ENCODE data around the gene STARD10. TPM values are rescaled to one million over a fixed set of nuclear protein-coding genes. Genes with fewer than 3 reads are reported as not detected.

Gene STARD10
- total RNA-seq, 2 experiments from 2014 or later = 10.4 to 12.9 TPM

- no peaks in the 10 kb centered on the region for H3K9me2 ChIP-seq (ENCODE audit: insufficient read depth, low read length)
- no peak overlapping the region for H3K4me3 ChIP-seq (ENCODE audit: low read depth, low read length, poor library complexity, severe bottlenecking)
- H3K9me3 ChIP-seq (ENCODE audit: low read length) = no peaks in the 10 kb centered on the region
- POLR2A ChIA-PET = no interaction called here
- no peaks in the 10 kb centered on the region for H3K4me1 ChIP-seq (ENCODE audit: insufficient read depth, low read length, poor library complexity, severe bottlenecking)
- H4K20me1 ChIP-seq (ENCODE audit: insufficient read depth, low read length) = no peaks in the 10 kb centered on the region
- no peaks in the 10 kb centered on the region for H3K79me2 ChIP-seq (ENCODE audit: insufficient read depth, low read depth, low read length)
- no peak for DNase-seq (ENCODE audit: low spot score)
- CTCF ChIA-PET (ENCODE audit: unreplicated experiment) = no interaction called here
- no peak overlapping the region for H3K4me2 ChIP-seq (ENCODE audit: low read length)
- TF ChIP-seq CTCF (conservative IDR thresholded peaks at IDR 0.05; ENCODE audit: low read length) = no peak
- no peak for TF ChIP-seq EZH2phosphoT487 (IDR thresholded peaks at IDR 0.05; ENCODE audit: borderline replicate concordance, low read depth, low read length)
- H3K27ac ChIP-seq (ENCODE audit: low read depth, low read length, poor library complexity, severe bottlenecking) = no peak overlapping the region
- intact Hi-C loops (cut with micrococcal nuclease; ENCODE audit: unreplicated experiment) = no loop called here
- H3K36me3 ChIP-seq (ENCODE audit: insufficient read depth, low read length) = peaks cover 68% of the 10 kb centered on the region
- H2AFZ ChIP-seq (ENCODE audit: low read length) = no peak overlapping the region
- no TSS peak for BruUV-seq (replicated peaks)
These were observed 84.2 kb downstream of the STARD10 start for GRCh38 chr11:72709478-72710238.

GRCh38 chr11:72707032-72707431, 86.8 kb downstream of the STARD10 start:
- Histone ChIP-seq H2AFZ (ENCODE audit: low read length) (no peak overlapping the region), H3K79me2 (ENCODE audit: insufficient read depth, low read depth, low read length) (no peaks in the 10 kb centered on the region), H3K36me3 (ENCODE audit: insufficient read depth, low read length) (peaks cover 80% of the 10 kb centered on the region), H3K9me3 (ENCODE audit: low read length) (no peaks in the 10 kb centered on the region), H3K4me2 (ENCODE audit: low read length) (no peak overlapping the region), H3K4me3 (ENCODE audit: low read depth, low read length, poor library complexity, severe bottlenecking) (no peak overlapping the region), H4K20me1 (ENCODE audit: insufficient read depth, low read length) (no peaks in the 10 kb centered on the region), H3K27ac (ENCODE audit: low read depth, low read length, poor library complexity, severe bottlenecking) (no peak overlapping the region), H3K9me2 (ENCODE audit: insufficient read depth, low read length) (no peaks in the 10 kb centered on the region), H3K4me1 (ENCODE audit: insufficient read depth, low read length, poor library complexity, severe bottlenecking) (no peaks in the 10 kb centered on the region)
- ChIA-PET POLR2A (interaction anchor here (0.6 kb wide), 1 partner anchor 9 kb away, joined by 3 read pairs; no protein-coding TSS in a partner anchor), CTCF (ENCODE audit: unreplicated experiment) (no interaction called here)
- BruUV-seq (replicated peaks) = no TSS peak
- intact Hi-C loops (cut with micrococcal nuclease; ENCODE audit: unreplicated experiment) = no loop called here
- no peak for DNase-seq (ENCODE audit: low spot score)
- TF ChIP-seq CTCF (conservative IDR thresholded peaks at IDR 0.05; ENCODE audit: low read length) (no peak), EZH2phosphoT487 (IDR thresholded peaks at IDR 0.05; ENCODE audit: borderline replicate concordance, low read depth, low read length) (no peak)

GRCh38 chr11:72706579-72706978, 87.3 kb downstream of the STARD10 start:
- no peak for DNase-seq (ENCODE audit: low spot score)
- Histone ChIP-seq H4K20me1 (ENCODE audit: insufficient read depth, low read length) (no peaks in the 10 kb centered on the region), H3K4me1 (ENCODE audit: insufficient read depth, low read length, poor library complexity, severe bottlenecking) (no peaks in the 10 kb centered on the region), H3K79me2 (ENCODE audit: insufficient read depth, low read depth, low read length) (no peaks in the 10 kb centered on the region), H3K27ac (ENCODE audit: low read depth, low read length, poor library complexity, severe bottlenecking) (no peak overlapping the region), H3K9me2 (ENCODE audit: insufficient read depth, low read length) (no peaks in the 10 kb centered on the region), H3K36me3 (ENCODE audit: insufficient read depth, low read length) (peaks cover 85% of the 10 kb centered on the region), H2AFZ (ENCODE audit: low read length) (no peak overlapping the region), H3K9me3 (ENCODE audit: low read length) (no peaks in the 10 kb centered on the region), H3K4me2 (ENCODE audit: low read length) (no peak overlapping the region), H3K4me3 (ENCODE audit: low read depth, low read length, poor library complexity, severe bottlenecking) (no peak overlapping the region)
- ChIA-PET POLR2A (interaction anchor here (0.6 kb wide), 1 partner anchor 10 kb away, joined by 3 read pairs; no protein-coding TSS in a partner anchor), CTCF (ENCODE audit: unreplicated experiment) (no interaction called here)
- intact Hi-C loops (cut with micrococcal nuclease; ENCODE audit: unreplicated experiment) = no loop called here
- TF ChIP-seq CTCF (conservative IDR thresholded peaks at IDR 0.05; ENCODE audit: low read length) (no peak), EZH2phosphoT487 (IDR thresholded peaks at IDR 0.05; ENCODE audit: borderline replicate concordance, low read depth, low read length) (no peak)
- BruUV-seq (replicated peaks) = no TSS peak

Data from OCI-LY7 (cell line).